ENCODE measurements around the gene PPFIA3. TPM values are rescaled to one million over a fixed set of nuclear protein-coding genes. Genes with fewer than 3 reads are reported as not detected.

PPFIA3 gene
- total RNA-seq, 2 donors from 2014 or later = 27.5 to 36.3 TPM

DNA sequence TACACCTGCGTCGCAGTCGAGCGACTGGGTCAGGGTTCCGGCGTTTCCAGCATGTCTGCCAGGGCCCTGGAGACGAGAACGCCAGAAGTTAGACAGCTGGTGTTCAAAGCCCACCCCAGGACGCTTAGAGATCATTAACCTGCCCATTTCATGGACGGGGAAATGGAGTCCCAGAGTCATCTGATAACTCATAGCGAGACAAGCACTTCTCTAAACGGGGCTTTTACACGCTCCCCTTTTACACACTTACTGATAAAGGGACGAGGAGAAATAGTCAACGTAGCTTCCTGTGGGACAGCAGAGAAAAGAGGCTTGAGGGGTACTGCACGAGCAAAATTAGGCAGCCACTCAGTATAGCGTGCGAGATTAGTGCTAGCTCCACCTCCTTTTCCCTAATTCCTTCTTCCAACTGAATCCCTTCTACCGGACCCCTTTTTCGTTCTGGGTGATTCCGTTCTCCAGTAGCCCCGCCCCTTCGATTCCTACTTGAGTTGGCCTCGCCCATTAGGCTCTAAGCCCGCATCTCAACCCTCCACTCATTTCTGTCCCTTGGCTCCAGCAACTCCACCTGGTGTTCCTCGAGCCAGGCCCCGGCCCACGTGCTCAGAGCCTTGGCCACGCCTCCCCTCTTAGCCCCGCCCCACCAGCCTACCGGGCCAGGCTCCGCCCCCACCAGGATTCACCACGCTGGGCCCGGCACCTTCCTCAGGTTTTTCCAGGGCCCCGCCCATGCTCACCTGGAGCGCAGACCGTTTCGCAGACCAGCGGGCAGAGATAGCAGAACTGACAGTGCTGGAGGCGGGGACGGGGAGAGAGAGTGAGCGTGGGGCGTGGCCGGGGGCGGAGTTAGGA, 32.1 kb downstream of the PPFIA3 start:
- Histone ChIP-seq H3K27ac (peak overlapping the region; percentile 92), H3K36me3 (no peaks in the 10 kb centered on the region), H3K9ac (ENCODE audit: low read depth in 2 of 2, low read length in 2 of 2) (peak overlapping the region in 1 of 2 donors; percentile 100), H3K4me3 (peak overlapping the region; percentile 58), H3K4me1 (no peaks in the 10 kb centered on the region), H3K9me3 (no peaks in the 10 kb centered on the region), H3K27me3 (no peaks in the 10 kb centered on the region)
- no peak for TF ChIP-seq CTCF (IDR thresholded peaks at IDR 0.05)
- intact Hi-C loops (cut with DNase I) = no loop called here
- DNase-seq = peak; percentile 98

DNA sequence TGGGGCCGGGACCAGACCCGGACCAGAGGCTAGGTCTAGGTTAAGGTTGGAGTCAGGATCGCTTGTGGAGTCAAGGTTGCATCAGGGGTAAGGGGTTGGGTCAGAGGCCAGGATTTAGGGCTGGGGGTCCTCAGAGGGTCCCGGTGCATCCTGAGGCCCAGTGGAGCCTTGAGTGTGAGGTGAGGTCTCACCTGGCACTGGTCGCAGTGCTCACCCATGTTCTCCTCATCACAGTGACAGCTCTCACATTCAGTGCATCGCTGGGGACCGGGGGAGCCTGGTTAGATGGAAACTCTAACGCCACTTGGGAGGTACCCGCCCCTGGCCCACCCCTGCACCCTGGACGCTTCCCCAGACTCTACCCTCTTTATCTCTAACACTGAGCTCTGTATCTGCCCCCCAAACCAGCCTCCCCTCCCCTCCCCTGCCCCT, 32.8 kb downstream of the PPFIA3 start:
- Histone ChIP-seq H3K4me3 (no peak overlapping the region), H3K4me1 (no peaks in the 10 kb centered on the region), H3K27ac (peak overlapping the region; percentile 92), H3K9ac (ENCODE audit: low read depth in 2 of 2, low read length in 2 of 2) (no peak overlapping the region), H3K27me3 (no peaks in the 10 kb centered on the region), H3K36me3 (no peaks in the 10 kb centered on the region), H3K9me3 (no peaks in the 10 kb centered on the region)
- intact Hi-C loops (cut with DNase I) = no loop called here
- TF ChIP-seq CTCF (IDR thresholded peaks at IDR 0.05) = no peak
- DNase-seq = no peak

- no peak for DNase-seq
- H3K9ac ChIP-seq (ENCODE audit: low read depth in 2 of 2, low read length in 2 of 2) = no peak overlapping the region
- H3K4me1 ChIP-seq = no peaks in the 10 kb centered on the region
- no peak for TF ChIP-seq CTCF (IDR thresholded peaks at IDR 0.05)
- no peaks in the 10 kb centered on the region for H3K36me3 ChIP-seq
- H3K27me3 ChIP-seq = no peaks in the 10 kb centered on the region
- H3K27ac ChIP-seq = no peak overlapping the region
- H3K4me3 ChIP-seq = no peak overlapping the region
- H3K9me3 ChIP-seq = no peaks in the 10 kb centered on the region
- intact Hi-C loops (cut with DNase I) = no loop called here
These were observed 33.9 kb downstream of the PPFIA3 start for GRCh38 chr19:49153167-49153809.

DNA sequence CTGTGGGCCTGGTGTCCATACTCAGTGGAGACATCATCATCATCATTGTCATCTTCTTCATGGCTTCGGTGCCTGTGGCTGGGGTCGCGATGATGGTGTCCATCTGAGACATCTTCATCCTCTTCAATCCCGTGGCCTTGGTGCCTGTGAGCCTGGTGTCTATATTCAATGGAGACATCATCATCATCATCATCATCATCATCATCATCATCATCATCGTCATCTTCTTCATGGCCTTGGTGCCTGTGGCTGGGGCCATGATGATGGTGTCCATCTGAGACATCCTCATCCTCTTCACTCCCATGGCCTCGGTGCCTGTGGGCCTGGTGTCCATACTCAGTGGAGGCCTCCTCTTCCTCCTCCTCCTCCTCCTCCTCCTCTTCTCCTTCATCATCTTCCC, 34.9 kb downstream of the PPFIA3 start:
- H3K36me3 ChIP-seq = no peaks in the 10 kb centered on the region
- no peaks in the 10 kb centered on the region for H3K27me3 ChIP-seq
- no peak overlapping the region for H3K9ac ChIP-seq (ENCODE audit: low read depth in 2 of 2, low read length in 2 of 2)
- H3K27ac ChIP-seq = no peak overlapping the region
- no peaks in the 10 kb centered on the region for H3K4me1 ChIP-seq
- DNase-seq = no peak
- H3K9me3 ChIP-seq = no peaks in the 10 kb centered on the region
- intact Hi-C loops (cut with DNase I) = no loop called here
- H3K4me3 ChIP-seq = no peak overlapping the region
- no peak for TF ChIP-seq CTCF (IDR thresholded peaks at IDR 0.05)

GRCh38 chr19:49155005-49155819, 35.9 kb downstream of the PPFIA3 start, which contains the start of gene HRC:
Gene HRC (minus strand): TSS chr19:49155396. CDS start chr19:49155237, 159 bp downstream.
- H3K27me3 ChIP-seq = no peaks in the 10 kb centered on the region
- no peak within 1 kb of the TSS for H3K27ac ChIP-seq
- no peak for TF ChIP-seq CTCF (IDR thresholded peaks at IDR 0.05)
- no peaks in the 10 kb centered on the region for H3K36me3 ChIP-seq
- intact Hi-C loops (cut with DNase I) = loop anchor here (5.0 kb wide), 1 partner anchor 42 kb away; no protein-coding TSS in a partner anchor
- DNase-seq = no peak
- no peaks in the 10 kb centered on the region for H3K4me1 ChIP-seq
- no peak within 1 kb of the TSS for H3K9ac ChIP-seq (ENCODE audit: low read depth in 2 of 2, low read length in 2 of 2)
- no peaks in the 10 kb centered on the region for H3K9me3 ChIP-seq
- H3K4me3 ChIP-seq = no peak within 1 kb of the TSS
